MG63 (cell line): ENCODE data around the gene HMOX2. TPM values are rescaled to one million over a fixed set of nuclear protein-coding genes. Genes with fewer than 3 reads are reported as not detected.

Experiments
- DNase-seq: peaks from one replicate; pipeline ENCODE4 v3.0.0-alpha.2; 2020
- H3K27me3 ChIP-seq: fragments of 250-450 bp; sonication (Bioruptor Pico); 2 replicates; pipeline ENCODE4 v1.5.1; 2020; ENCODE audit warnings: mild to moderate bottlenecking, moderate library complexity
- H3K36me3 ChIP-seq: fragments of 250-450 bp; sonication (Bioruptor Pico); 2 replicates; pipeline ENCODE4 v1.5.1; 2020; ENCODE audit warnings: mild to moderate bottlenecking, moderate library complexity
- H3K4me3 ChIP-seq: fragments of 250-450 bp; sonication (Bioruptor Pico); 2 replicates; pipeline ENCODE4 v1.5.1; 2020; ENCODE audit warnings: mild to moderate bottlenecking, moderate library complexity
- H3K9me3 ChIP-seq: fragments of 250-450 bp; sonication (Bioruptor Pico); 2 replicates; pipeline ENCODE4 v1.5.1; 2020; ENCODE audit warnings: mild to moderate bottlenecking, moderate library complexity
- total RNA-seq: library from RNA; depleted of rRNA; stranded (reverse); fragments of >200 nt; shearing (Covaris generic); gene quantifications from 2 replicates; pipeline ENCODE4 v1.2.3, GENCODE V29; 2014; ENCODE audit warnings: low replicate concordance; rRNA removed

The HMOX2 gene
- total RNA-seq, 1 experiment from 2014 or later, result 107 TPM

GRCh38 chr16:4556580-4556979 is 80.4 kb downstream of the HMOX2 start:
- DNase-seq, result no peak

GRCh38 chr16:4557973-4558372 is 81.8 kb downstream of the HMOX2 start:
- no peaks in the 10 kb centered on the region for H3K36me3 ChIP-seq

More at GRCh38 chr16:4556580-4556979, 80.4 kb downstream of the HMOX2 start:
- Histone ChIP-seq H3K27me3 (peaks cover 11% of the 10 kb centered on the region), H3K9me3 (no peaks in the 10 kb centered on the region), H3K4me3 (no peak overlapping the region), H3K36me3 (no peaks in the 10 kb centered on the region)

More at GRCh38 chr16:4557973-4558372, 81.8 kb downstream of the HMOX2 start:
- Histone ChIP-seq H3K4me3 (no peak overlapping the region), H3K27me3 (peaks cover 7% of the 10 kb centered on the region), H3K9me3 (no peaks in the 10 kb centered on the region)
- DNase-seq, result no peak

Other genes with a start within 250 kb of the HMOX2 start
- 0.03 TPM in 1 of 2 replicates, not detected in the other for gene SRL, start 234.3 kb upstream of the HMOX2 start, total RNA-seq
- 28.5 and 42.2 TPM in 2 replicates for gene TFAP4, start 203.4 kb upstream of the HMOX2 start, total RNA-seq
- gene GLIS2, start 160.3 kb upstream of the HMOX2 start, total RNA-seq, result 0.22 and 2.1 TPM in 2 replicates
- 84.1 and 105 TPM in 2 replicates for gene PAM16, start 125.1 kb upstream of the HMOX2 start, total RNA-seq
- 55.7 and 68.7 TPM in 2 replicates for gene VASN, start 104.5 kb upstream of the HMOX2 start, total RNA-seq
- gene CORO7, start 59.8 kb upstream of the HMOX2 start, total RNA-seq, result 7.5 and 9.2 TPM in 2 replicates
- 125 and 127 TPM in 2 replicates for gene DNAJA3, start 50.5 kb upstream of the HMOX2 start, total RNA-seq
- 19.6 and 47.3 TPM in 2 replicates for gene NMRAL1, start 1.8 kb upstream of the HMOX2 start, total RNA-seq
- gene CDIP1, start 62.4 kb downstream of the HMOX2 start, total RNA-seq, result 4.0 and 8.8 TPM in 2 replicates
- gene C16orf96, start 79.9 kb downstream of the HMOX2 start, total RNA-seq, result not detected in 2 replicates
- gene UBALD1, start 138.5 kb downstream of the HMOX2 start, total RNA-seq, result 18.7 and 29.4 TPM in 2 replicates
- 8.3 and 13.8 TPM in 2 replicates for gene MGRN1, start 148.4 kb downstream of the HMOX2 start, total RNA-seq
- gene NUDT16L1, start 217.2 kb downstream of the HMOX2 start, total RNA-seq, result 61.9 and 65.8 TPM in 2 replicates